OCI-LY7 (cell line): Measurements from ENCODE around the gene MAGEB17.

Experiments
- EZH2phosphoT487 ChIP-seq: fragments of 200-600 bp; sonication (generic); IDR thresholded peaks from 2 replicates; pipeline ENCODE4 v1.6.1; 2018; ENCODE audit warnings: low read depth, borderline replicate concordance, mild to moderate bottlenecking, mixed run types, antibody characterized with exemption, low read length, moderate library complexity, mixed read lengths
- TF ChIP-seq, protein P1 (sequence below): fragments of 200-600 bp; sonication (generic); conservative IDR thresholded peaks from 2 replicates; pipeline ENCODE4 v1.5.1; 2014; ENCODE audit warnings: mild to moderate bottlenecking, antibody characterized with exemption, low read length, moderate library complexity, mixed read lengths

DNA sequence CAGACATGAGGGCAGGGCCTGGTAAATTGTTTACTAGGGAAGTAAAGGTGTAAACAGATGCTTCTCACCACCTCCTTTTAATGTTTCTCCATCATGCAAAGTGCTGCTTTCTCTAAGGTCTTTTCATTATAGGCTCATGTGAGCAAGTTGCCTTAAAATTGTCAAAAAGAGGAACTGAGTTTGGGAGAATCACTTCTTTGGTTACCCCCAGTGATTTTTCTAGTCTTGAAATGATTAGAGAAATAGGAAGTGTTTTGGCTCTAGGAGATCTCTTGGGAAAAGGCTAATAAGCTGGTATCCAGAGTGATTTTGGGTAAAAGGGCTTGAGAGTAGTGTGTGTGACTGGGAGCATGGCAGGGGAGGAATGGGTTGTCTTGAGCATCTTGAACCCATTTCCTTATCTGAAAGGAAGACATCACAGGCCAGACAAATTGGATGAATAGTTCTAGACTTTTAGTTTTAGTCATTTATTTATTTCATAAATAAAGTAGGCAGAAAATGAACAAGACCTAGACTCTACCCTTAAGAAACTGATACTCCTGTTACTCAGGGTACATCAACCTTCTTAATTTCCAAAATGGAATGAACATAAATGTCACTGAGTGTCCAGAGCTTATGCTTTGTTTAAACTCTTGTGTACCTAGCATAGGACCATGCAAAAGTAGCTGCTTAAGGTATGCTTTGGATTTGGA lies 29.7 kb upstream of the MAGEB17 start:
- TF ChIP-seq, protein P1, sequence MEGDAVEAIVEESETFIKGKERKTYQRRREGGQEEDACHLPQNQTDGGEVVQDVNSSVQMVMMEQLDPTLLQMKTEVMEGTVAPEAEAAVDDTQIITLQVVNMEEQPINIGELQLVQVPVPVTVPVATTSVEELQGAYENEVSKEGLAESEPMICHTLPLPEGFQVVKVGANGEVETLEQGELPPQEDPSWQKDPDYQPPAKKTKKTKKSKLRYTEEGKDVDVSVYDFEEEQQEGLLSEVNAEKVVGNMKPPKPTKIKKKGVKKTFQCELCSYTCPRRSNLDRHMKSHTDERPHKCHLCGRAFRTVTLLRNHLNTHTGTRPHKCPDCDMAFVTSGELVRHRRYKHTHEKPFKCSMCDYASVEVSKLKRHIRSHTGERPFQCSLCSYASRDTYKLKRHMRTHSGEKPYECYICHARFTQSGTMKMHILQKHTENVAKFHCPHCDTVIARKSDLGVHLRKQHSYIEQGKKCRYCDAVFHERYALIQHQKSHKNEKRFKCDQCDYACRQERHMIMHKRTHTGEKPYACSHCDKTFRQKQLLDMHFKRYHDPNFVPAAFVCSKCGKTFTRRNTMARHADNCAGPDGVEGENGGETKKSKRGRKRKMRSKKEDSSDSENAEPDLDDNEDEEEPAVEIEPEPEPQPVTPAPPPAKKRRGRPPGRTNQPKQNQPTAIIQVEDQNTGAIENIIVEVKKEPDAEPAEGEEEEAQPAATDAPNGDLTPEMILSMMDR = no peak
- no peak for TF ChIP-seq EZH2phosphoT487
